MCF 10A (cell line): ENCODE measurements around the gene GLRA2. TPM values are rescaled to one million over a fixed set of nuclear protein-coding genes. Genes with fewer than 3 reads are reported as not detected.

Source experiments
- BruUV-seq: library from RNA; stranded (reverse); fragments of 400-500 nt; replicated peaks from 2 replicates; lab custom pipeline; 2021; lab: Mats Ljungman, UMichigan
- CTCF ChIA-PET: fragments of 300-600 bp; sonication (Branson Sonifier 250); formaldehyde crosslinking; extraction: SDS; loops from one replicate; lab custom pipeline; 2021; ENCODE audit warnings: antibody characterized with exemption, inconsistent platforms; lab: Yijun Ruan, JAX
- POLR2A ChIA-PET: fragments of 300-600, 350-650 bp; sonication (Branson Sonifier 250); formaldehyde crosslinking; extraction: SDS; loops from one replicate; lab custom pipeline; 2020; ENCODE audit warnings: antibody characterized with exemption, inconsistent platforms; lab: Yijun Ruan, JAX
- DNase-seq: peaks from one replicate; pipeline ENCODE4 v3.0.0-alpha.2; 2018; ENCODE audit not compliant: unreplicated experiment
- H3K27ac Mint-ChIP-seq: one replicate; pipeline ENCODE4 v1.8.0; 2022; ENCODE audit warnings: mild to moderate bottlenecking, low read depth, mixed read lengths; ENCODE audit not compliant: unreplicated experiment
- H3K27me3 Mint-ChIP-seq: one replicate; pipeline ENCODE4 v1.8.0; 2022; ENCODE audit warnings: mixed read lengths; ENCODE audit not compliant: insufficient read depth, unreplicated experiment
- H3K36me3 Mint-ChIP-seq: one replicate; pipeline ENCODE4 v1.8.0; 2022; ENCODE audit warnings: mild to moderate bottlenecking, moderate library complexity, mixed read lengths; ENCODE audit not compliant: insufficient read depth, unreplicated experiment
- H3K4me1 Mint-ChIP-seq: one replicate; pipeline ENCODE4 v1.8.0; 2022; ENCODE audit warnings: mixed read lengths; ENCODE audit not compliant: insufficient read depth, unreplicated experiment
- H3K4me3 Mint-ChIP-seq: one replicate; pipeline ENCODE4 v1.8.0; 2022; ENCODE audit warnings: mild to moderate bottlenecking, moderate library complexity, mixed read lengths; ENCODE audit not compliant: unreplicated experiment
- H3K9me3 Mint-ChIP-seq: one replicate; pipeline ENCODE4 v1.8.0; 2022; ENCODE audit warnings: mixed read lengths; ENCODE audit not compliant: unreplicated experiment
- CTCF ChIP-seq: fragments of 200-600 bp; IDR thresholded peaks from one replicate; pipeline ENCODE4 v1.8.0; 2022; ENCODE audit warnings: antibody characterized with exemption, mild to moderate bottlenecking; ENCODE audit not compliant: unreplicated experiment
- intact Hi-C: fragments of 100-400 bp; cut with micrococcal nuclease; formaldehyde crosslinking; loops from 2 replicates; pipeline ENCODE4 v1.14.1; 2022
- total RNA-seq: library from RNA; stranded (reverse); gene quantifications from 2 replicates; pipeline ENCODE4 v1.2.3, GENCODE V29; 2022

Gene GLRA2
- total RNA-seq, 1 experiment from 2014 or later, result not detected

GRCh38 chrX:14573161-14573560 lies 43.8 kb downstream of the GLRA2 start:
- Mint-ChIP-seq H3K36me3 (no peaks in the 10 kb centered on the region), H3K4me3 (no peak overlapping the region), H3K27ac (no peak overlapping the region), H3K4me1 (no peaks in the 10 kb centered on the region), H3K9me3 (no peaks in the 10 kb centered on the region), H3K27me3 (no peaks in the 10 kb centered on the region)
- no peak for DNase-seq
- intact Hi-C loops, result no loop called here
- ChIA-PET CTCF (no interaction called here), POLR2A (no interaction called here)
- no peak for TF ChIP-seq CTCF
- BruUV-seq, result no TSS peak

- H3K36me3 Mint-ChIP-seq, result no peaks in the 10 kb centered on the region
- no peak for TF ChIP-seq CTCF
- CTCF ChIA-PET, result interaction anchor here (0.8 kb wide), 1 partner anchor 216 kb away, joined by 3 read pairs; no protein-coding TSS in a partner anchor
- no peak for DNase-seq
- H3K27me3 Mint-ChIP-seq, result peaks cover 17% of the 10 kb centered on the region
- BruUV-seq, result no TSS peak
- POLR2A ChIA-PET, result no interaction called here
- H3K9me3 Mint-ChIP-seq, result no peaks in the 10 kb centered on the region
- H3K4me1 Mint-ChIP-seq, result no peaks in the 10 kb centered on the region
- no peak overlapping the region for H3K4me3 Mint-ChIP-seq
- no peak overlapping the region for H3K27ac Mint-ChIP-seq
- intact Hi-C loops, result no loop called here
Measured at GRCh38 chrX:14581081-14581480, 51.7 kb downstream of the GLRA2 start.

- CTCF ChIA-PET, result no interaction called here
- no TSS peak for BruUV-seq
- H3K4me3 Mint-ChIP-seq, result no peak overlapping the region
- H3K36me3 Mint-ChIP-seq, result no peaks in the 10 kb centered on the region
- POLR2A ChIA-PET, result no interaction called here
- DNase-seq, result no peak
- intact Hi-C loops, result no loop called here
- H3K27me3 Mint-ChIP-seq, result peaks cover 17% of the 10 kb centered on the region
- no peak for TF ChIP-seq CTCF
- H3K27ac Mint-ChIP-seq, result no peak overlapping the region
- H3K4me1 Mint-ChIP-seq, result no peaks in the 10 kb centered on the region
- no peaks in the 10 kb centered on the region for H3K9me3 Mint-ChIP-seq
Measured at GRCh38 chrX:14584548-14584947, 55.2 kb downstream of the GLRA2 start.

- peak; percentile 1 for DNase-seq
- H3K9me3 Mint-ChIP-seq, result no peaks in the 10 kb centered on the region
- ChIA-PET CTCF (no interaction called here), POLR2A (no interaction called here)
- TF ChIP-seq CTCF, result no peak
- no peak overlapping the region for H3K4me3 Mint-ChIP-seq
- intact Hi-C loops, result no loop called here
- H3K27me3 Mint-ChIP-seq, result peaks cover 23% of the 10 kb centered on the region
- no peaks in the 10 kb centered on the region for H3K4me1 Mint-ChIP-seq
- BruUV-seq, result no TSS peak
- no peak overlapping the region for H3K27ac Mint-ChIP-seq
- H3K36me3 Mint-ChIP-seq, result no peaks in the 10 kb centered on the region
Measured at GRCh38 chrX:14590216-14590615, 60.9 kb downstream of the GLRA2 start.
